NCI-H1694 (cell line): ENCODE results near the gene ITIH6.

Source experiments
- DNase-seq: peaks from one replicate; lab custom pipeline; 2025; lab: John Stamatoyannopoulos, UW

ITIH6 gene

DNA sequence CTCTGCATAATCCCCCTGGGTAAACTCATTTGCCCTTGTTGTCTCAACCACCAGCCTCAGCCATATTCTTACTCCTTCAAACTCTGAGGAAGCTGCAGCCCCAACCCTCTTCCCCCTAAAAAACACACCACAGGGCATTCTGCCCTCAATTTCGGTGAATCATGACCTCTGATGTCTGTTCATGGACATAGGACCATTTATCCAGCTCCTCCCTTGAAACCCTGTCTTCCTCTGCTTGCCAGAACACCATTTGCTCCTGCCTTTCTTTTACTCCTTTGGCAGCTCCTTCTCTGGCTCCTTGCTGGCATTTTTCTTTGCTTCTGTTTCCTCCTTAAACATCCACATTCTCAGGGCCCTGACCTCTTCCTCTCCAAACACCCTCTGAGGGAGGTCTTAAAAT is 87.1 kb downstream of the ITIH6 start:
- DNase-seq, result no peak

DNA sequence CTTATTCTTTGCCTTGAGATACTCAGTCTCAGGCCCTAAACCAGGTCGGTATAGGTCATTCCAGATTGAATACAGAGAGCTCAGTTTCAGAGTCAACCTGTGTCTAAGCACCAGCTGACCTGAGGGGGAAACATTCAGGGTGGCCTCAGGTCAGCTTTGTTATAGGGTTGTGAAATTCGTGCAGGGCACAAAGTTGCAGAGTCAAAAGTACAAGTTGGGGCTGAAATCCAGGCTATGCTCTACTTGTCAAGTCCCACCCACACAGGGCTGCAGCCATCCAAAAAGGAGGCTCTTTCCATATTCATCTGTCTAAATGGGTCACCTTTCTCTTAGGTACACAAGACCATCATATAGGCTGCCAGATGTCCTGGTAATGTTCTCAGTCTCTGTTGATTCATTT is 89.7 kb downstream of the ITIH6 start:
- no peak for DNase-seq
